Adrenal gland (tissue), 5 donors: ENCODE data around the gene TJP3.

Source experiments
- POLR2A ChIP-seq, 2 donors: fragments of 450-650 bp; IDR thresholded peaks; one replicate each; pipeline ENCODE4 v1.6.1; 2017; ENCODE audit warnings: antibody characterized with exemption in 2 of 2, mild to moderate bottlenecking in 2 of 2, moderate library complexity in 1 of 2
- TF ChIP-seq, protein P1 (sequence below), 6 experiments: fragments of 450-650 bp in 4 of 6; fragments of 200-600 bp in 2 of 6; sonication (generic) in 1 of 6; IDR thresholded peaks; 1 replicate in 5 of 6; 2 replicates in 1 of 6; pipeline versions ENCODE4 v1.5.1 to v1.8.0; 2016 to 2021; ENCODE audit warnings: antibody characterized with exemption in 6 of 6, mild to moderate bottlenecking in 2 of 6, moderate library complexity in 1 of 6
- donor health status: DM: no; HTN: no; CAD: no.

DNA sequence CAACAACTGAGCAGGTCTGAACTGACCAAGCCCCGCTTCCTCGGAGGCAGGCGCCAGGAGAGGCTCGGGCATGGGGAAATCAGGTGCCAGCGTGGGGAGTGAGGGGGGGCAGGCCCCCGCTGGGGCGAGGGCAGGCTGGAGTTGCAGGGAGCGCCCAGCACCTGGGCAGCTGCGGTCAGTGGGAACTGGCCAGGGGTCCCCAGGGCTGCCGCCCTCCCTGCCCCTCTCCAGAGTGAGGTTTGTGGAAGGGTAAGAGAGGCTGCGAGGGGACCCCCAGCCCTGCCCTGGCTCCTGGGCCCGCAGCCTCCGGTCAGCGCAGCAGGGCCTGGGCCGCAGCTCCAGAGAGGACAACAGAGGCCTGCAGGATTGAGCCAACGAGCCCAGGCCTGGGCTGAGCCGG, 40.4 kb upstream of the TJP3 start:
- no peak for TF ChIP-seq POLR2A (IDR thresholded peaks at IDR 0.05)
- TF ChIP-seq, protein P1, sequence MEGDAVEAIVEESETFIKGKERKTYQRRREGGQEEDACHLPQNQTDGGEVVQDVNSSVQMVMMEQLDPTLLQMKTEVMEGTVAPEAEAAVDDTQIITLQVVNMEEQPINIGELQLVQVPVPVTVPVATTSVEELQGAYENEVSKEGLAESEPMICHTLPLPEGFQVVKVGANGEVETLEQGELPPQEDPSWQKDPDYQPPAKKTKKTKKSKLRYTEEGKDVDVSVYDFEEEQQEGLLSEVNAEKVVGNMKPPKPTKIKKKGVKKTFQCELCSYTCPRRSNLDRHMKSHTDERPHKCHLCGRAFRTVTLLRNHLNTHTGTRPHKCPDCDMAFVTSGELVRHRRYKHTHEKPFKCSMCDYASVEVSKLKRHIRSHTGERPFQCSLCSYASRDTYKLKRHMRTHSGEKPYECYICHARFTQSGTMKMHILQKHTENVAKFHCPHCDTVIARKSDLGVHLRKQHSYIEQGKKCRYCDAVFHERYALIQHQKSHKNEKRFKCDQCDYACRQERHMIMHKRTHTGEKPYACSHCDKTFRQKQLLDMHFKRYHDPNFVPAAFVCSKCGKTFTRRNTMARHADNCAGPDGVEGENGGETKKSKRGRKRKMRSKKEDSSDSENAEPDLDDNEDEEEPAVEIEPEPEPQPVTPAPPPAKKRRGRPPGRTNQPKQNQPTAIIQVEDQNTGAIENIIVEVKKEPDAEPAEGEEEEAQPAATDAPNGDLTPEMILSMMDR (IDR thresholded peaks at IDR 0.05): no peak
